GM19239 (cell line): ENCODE measurements around the gene TTC34.

ENCODE experiments used
- DNase-seq: peaks from one replicate; pipeline ENCODE4 v3.0.0; 2011; ENCODE audit warnings: low spot score; ENCODE audit not compliant: insufficient read length
- FAIRE-seq: peaks from 2 replicates; lab custom pipeline; 2011; peaks lifted over from hg19 to GRCh38; lab: Jason Lieb, UNC

Gene TTC34

DNA sequence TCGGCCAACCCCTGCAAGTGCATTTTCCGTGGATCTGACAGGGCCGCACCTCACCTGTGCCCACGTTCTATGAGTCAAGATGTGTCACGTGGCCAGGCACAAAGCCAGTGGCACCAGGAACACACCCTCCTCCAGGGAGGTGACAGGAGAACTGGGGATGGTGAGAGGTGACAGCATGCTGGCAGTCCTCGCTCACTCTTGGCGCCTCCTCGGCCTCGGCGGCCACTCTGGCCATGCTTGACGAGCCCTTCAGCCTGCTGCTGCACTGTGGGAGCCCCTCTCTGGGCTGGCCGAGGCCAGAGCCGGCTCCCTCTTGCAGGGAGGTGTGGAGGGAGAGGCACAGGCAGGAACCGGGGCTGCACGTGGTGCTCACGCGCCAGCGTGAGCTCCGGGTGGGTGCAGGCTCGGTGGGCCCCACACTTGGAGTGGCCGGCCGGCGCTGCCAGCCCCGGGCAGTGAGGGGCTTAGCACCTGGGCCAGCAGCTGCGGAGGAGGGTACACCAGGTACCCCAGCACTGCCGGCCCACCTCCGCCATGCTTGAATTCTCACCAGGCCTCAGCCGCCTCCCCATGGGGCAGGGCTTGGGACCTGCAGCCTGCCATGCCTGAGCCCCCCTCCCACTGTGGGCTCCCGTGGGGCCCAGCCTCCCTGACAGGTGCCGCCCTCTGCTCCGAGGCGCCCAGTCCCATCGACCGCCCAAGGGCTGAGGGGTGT lies 11.6 kb upstream of the TTC34 start:
- DNase-seq: no peak

DNA sequence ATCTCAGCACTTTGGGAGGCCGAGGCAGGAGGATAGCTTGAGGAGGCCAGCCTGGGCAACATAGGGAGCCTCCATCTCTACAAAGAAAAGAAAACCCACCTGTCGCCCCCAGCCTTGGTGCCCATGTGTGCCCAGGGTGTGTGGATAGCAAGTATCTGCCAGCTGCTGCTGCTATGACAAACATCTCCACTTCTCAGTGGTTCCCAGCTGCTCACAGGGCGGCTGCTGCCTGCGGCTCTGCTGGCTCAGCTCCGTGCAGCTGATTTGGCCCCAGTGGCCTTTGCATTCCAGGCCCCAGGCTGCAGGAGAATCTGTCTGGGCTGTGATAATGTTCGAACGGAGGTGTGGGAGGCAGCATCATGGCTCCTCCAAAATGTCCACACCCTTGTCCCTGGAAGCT lies 10.6 kb upstream of the TTC34 start:
- DNase-seq (no peak), FAIRE-seq (no peak)

More for the DNA sequence above, 11.6 kb upstream of the TTC34 start:
- no peak for FAIRE-seq

DNA sequence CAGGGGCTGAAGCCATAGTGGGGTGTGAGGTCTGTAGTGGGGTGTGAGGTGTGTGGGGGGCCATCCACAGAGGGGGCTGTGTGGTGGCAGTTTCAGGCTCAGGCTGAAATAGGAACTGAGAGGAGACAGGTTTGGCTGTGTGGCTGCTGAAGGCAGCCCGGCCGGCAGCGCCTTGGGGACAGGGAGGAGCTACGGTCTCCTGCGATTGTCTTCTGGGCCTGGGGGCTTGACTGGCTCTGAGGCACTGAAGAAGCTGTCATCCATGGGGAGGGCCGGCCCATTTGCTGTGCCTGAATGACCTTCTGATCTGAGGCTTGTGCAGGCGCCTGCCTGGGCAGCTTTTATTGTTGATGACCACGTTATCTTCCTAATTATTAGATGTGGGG lies 10.0 kb upstream of the TTC34 start:
- DNase-seq: no peak
- no peak for FAIRE-seq

DNA sequence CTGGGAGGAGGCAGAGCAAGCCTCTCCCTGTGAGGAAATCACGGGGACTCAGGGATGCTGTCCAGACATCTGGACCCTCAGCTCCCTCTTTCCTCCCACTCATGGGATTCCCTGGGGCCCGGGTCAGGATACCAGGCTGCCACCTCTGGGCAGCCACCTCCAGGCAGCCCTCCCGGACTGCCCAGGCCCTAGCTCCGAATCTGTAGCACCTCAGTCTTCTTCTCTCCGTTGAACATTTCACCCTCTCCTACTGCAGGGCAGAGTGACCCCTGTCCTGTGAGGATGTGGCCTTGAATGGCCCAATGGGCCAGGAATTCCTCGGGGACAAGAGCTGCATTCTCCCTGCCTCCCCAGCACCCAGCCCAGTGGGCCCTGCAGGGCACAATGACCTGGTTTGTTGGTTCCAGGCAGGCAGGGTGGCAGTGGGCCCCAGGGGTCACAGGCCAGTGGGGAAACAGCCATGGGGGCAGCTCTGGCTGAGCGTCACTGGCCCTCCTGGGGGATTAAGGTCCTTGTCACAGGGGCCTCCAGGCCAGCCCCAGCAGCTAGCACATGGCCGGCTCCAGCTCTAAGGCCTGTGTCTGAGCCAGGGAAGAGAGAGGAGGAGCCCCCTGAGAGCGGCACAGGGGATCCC lies 9.5 kb upstream of the TTC34 start:
- no peak for FAIRE-seq
- no peak for DNase-seq

DNA sequence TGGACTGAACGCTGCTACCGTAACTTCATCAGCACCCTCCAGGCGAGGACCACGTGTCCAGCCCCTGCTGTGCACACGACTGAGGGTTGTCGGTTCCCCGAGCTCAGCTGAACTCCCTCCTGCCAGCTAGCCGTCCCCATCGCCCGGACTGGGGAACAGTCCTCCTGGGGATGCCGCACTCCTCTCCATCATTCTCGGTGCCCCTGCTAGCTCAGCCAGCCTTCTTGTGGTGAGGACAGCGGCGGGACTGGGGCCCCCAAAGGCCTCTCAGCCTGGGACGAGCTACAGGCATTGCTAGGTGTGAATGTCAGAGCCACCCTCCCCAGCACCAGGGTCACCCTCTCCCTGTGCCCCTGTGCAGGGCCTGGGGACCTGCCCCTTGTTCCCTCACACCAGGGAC lies 8.8 kb upstream of the TTC34 start:
- no peak for FAIRE-seq
- no peak for DNase-seq

DNA sequence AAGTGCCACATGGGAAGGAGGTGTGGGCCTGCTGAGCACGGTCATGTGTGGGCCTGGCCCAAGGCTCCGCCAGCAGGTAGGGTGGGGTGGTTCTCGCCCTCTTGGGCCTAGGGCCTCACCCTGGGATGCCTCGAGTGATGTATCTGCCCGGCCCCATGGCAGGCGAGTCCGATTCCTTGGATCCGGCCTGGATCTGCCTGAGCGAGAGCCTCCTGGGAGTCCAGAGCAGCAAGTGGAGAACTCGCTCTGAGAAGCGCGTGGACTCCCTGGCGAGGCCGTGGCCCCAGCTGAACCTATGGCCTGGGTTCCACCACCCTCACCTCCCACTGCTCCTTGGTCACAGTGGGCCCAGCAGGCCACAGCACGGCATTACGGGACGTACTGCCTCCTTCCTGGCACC lies 8.2 kb upstream of the TTC34 start:
- no peak for FAIRE-seq

DNA sequence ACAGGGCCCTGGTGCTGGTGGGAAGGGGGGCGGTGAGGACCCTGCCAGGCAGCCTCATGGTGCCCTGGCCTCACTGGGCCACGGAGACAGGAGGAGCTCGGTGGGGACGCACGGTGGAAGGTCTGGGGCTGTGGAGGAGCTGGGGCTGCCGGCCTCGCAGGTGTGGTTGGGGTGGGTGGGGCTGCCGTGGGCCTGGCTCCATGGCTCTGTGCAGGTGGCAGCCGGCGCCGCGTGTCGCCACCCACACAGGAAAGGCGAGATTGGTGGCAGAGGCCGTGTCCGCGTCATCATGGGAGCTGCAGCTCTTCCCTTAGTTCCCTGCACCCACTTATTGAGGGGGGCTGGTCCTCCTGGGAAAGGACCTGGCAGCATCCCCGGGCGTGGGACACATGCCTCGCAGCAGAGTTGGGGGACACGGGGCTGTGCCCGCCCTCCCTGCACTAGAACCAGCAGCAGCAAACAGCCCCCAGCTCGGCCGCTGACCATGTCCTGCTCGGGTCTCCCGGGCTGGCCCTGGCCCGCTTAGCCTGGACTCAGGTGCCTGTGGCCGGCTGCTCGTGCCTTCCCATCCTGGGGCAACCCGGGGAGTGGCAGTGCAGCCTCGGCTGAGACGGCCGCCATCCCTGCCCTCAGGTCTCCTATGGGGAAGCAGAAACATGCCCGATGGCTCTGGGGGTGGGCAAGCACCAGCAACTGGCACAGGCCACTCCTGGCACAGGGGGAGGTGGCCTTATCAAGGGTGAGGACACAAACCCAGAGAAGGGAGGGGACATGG lies 7.5 kb upstream of the TTC34 start:
- DNase-seq (no peak), FAIRE-seq (no peak)

More for the DNA sequence above, 8.2 kb upstream of the TTC34 start:
- DNase-seq: no peak

DNA sequence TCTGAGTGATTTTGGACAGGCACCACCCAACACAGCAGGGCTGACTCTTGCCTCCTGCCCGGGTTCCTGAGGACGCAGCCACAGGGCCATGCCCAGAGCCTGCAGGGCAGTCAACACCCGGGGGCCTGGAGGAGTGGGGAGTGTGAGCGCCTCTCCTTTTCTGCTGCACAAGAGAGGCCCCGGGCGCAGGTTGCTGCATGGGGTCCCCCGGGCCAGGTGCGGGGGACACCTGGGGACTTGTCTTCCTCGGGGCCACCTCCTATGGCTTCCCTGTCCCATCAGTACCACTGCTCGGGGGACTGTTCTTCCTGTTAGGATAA lies 6.9 kb upstream of the TTC34 start:
- no peak for FAIRE-seq
- DNase-seq: no peak

DNA sequence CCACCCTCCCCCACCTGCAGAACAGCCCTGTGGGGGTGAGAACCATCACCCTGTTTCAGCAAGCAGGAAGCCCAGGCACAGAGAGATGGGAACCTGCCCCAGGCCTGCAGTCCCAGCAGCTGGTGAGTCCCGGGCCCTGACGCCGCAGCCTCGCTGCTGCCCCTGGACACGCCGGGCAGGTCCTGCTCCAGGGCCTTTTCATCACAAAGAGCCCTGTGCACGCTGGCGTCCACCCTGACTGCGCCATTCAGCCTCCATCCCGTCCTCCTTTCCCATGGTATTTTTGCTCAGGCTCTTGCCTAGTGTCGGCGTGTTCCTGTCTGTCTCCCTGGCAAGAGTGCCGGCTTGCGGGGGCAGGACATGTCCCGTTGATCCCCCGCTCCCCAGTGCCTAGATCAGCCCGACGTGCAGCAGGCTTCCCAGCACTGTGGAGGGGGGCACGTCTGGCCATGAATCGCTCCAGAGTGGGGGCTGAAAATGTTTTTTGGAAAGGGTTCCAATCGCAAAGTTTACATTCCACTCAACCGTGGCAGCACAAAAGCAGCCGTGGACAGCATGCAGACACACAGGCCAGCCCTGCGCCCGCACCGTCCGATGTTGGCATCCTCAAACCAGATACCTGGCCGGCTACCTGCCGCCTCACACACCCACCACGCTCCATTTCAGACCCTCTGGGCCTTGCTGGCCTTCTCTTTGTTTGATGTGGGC lies 6.3 kb upstream of the TTC34 start:
- FAIRE-seq: no peak
- no peak for DNase-seq

DNA sequence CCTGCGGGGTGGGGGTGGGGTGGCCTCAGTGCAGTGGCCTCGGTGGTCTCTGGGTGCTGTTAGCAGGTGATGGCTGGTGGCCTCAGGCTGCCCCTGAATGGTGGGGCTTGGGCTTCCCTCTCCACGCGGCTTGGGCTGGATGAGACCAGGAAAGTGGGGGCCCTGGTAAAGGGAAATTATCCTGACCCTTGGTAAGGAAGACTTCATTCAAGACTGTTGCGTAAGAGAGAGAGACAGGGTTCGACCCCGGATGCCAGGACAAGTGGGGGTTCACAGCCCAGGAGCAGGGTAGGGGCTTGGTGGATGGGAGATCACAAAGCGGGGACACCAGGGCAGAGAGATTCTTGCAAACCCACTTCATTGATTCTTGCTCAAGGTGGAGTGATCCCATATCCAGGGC lies 5.5 kb upstream of the TTC34 start:
- no peak for FAIRE-seq
- DNase-seq: no peak

DNA sequence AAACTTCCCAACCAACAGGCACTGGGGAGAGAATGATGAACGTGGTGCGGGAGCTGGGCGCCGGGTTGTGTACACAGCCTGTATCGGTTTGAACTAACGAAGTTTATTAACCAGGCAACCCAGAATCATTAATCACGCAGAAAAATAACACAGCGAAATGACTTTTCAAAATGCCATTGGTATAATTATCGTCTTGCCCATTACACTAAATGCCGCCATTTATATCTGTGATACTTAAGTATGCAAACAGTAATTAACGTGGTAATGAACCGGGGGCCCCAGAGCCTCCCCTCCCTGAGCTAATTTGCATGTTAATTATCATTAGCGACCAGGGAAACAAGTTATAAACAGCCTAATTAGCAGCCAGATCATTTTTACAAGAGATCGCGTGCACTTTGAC lies 5.1 kb upstream of the TTC34 start:
- FAIRE-seq (no peak), DNase-seq (no peak)

DNA sequence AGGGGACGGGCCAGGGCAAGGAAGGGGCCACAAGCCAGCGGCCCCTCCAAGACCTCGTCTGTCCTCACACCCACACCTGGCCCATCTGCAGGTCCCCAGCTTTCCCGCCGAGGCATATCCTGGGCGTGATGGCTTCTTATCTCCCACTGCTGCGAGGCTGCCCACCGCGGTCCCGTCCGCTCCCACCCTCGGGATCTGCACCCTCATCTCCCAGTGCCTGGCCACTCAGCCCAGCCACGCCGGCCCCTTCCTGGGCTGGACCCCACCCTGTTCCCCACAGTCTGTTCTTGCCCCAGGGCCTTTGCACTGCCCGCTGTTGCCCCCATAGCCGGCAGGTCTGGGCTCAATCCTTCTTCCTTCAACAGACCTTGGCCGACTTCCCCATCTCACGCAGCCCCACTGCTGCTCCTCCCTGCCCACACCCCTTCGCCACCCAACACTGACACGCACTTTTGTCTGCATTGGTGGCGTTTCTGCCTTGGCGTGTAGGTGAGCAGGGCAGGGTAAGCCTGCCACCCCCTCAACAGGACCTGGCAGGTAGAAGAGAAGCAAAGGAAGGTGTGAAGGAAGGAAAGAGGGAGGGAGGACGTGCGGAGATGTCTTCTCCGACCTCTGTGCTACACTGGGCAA lies 4.4 kb upstream of the TTC34 start:
- FAIRE-seq (no peak), DNase-seq (no peak)

DNA sequence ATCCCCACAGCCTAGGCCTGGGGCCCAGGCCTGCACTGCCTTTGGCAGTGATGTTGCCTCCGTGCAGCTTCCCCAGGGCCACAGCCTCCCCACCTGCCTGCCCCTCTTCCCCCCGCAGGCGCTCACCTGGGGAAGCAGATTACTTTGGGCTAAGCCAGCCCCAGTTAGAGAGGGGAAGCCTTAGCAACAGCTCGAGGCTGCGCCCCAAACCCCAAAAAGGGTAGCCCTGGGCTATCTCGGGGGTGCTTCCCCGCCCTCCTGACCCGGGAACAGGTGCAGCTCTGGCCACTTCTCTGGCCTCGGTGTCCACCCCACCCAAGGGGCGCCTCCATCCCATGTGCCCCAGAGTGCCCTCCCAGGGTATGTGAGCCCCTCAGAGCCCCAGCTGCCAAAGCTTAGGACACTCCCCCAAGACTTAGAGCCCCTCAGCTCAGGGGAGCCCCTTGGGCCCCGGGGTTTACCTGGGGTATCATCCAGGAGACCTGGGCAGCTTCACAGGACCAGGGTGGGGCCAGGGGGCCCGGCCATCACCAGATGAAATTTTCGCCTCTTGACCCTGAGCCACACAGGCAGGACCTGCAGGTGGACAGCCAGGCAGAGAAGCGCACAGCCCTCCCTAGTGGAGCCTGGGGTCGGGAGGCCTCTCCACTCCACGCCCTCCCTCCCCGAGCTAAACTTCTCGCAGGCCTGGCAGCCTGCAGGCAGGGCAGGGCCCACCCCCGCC lies 3.3 kb upstream of the TTC34 start:
- DNase-seq (no peak), FAIRE-seq (no peak)

DNA sequence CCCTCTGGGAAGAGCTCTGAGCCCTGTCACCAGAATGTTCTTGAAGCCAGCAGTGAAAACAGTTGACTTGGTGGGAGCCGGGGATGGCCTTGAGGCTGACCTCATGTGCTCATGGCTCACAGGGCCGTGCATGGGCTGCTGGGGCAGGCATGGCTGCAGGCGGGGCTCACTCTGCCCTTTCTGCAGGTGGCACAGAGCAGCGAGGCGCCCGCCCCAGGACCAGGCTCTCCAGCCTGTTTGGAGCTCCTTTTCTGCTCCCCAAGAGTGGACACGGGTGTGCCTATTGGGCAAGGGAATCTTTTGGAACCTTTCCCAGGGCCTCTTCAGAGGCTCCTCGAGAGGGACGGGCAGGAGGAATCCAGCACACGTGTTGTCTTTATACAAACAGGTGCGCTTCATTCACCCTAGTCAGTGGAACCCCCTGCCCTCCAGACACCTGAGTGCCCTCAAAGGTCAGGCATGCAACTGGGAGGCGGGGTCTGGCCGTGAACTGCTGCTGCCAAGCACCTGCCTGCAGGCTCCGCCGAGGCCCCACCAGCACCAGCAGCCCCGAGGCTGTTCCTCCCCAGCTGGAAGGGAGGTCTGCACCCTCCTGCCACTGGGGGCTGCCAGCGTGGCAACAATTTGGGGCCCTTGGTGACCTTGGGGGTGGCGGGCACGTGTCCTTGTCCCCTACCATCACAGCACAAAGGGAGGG lies 2.6 kb upstream of the TTC34 start:
- DNase-seq (no peak), FAIRE-seq (no peak)

DNA sequence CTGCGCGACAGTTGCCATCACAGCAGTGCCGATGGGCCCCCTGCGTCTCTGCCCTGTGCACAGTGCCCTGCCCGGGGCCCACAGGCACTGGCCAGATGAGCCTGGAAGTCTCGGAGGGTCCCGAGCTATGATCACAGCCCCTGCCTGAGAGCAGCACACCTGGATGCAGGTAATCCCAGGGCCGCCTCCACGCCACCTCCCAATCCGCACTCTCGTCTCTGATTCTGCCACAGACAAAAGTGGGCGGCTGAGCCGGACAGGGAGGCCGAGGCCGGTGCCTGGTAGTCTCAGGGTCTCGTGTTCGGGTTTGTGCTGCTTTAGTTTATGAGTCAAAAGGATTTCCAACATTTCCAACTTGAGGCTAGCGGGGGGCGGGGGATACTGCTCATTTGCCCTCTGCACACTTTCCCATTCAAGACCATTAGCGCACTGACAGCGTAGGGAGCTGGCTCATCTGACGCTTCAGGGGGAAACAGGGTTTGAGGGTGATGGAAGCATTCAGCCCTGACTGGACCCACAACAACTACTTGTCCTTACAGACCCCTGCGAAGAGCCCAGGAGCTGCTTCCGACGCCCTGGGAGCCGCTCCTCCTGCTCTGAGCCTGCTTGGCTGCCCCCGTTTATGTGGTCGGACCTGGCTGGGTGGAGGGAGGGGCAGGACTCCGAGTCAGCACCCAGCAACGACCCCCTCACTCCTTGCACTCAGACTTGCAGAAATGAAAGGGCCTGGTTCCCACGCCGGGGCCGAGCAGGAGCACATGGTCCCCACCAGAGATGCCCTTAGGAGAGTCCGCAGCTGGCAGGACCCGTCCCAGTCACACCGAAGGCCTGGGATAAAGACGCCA lies 1.8 kb upstream of the TTC34 start:
- FAIRE-seq: no peak
- DNase-seq: no peak

DNA sequence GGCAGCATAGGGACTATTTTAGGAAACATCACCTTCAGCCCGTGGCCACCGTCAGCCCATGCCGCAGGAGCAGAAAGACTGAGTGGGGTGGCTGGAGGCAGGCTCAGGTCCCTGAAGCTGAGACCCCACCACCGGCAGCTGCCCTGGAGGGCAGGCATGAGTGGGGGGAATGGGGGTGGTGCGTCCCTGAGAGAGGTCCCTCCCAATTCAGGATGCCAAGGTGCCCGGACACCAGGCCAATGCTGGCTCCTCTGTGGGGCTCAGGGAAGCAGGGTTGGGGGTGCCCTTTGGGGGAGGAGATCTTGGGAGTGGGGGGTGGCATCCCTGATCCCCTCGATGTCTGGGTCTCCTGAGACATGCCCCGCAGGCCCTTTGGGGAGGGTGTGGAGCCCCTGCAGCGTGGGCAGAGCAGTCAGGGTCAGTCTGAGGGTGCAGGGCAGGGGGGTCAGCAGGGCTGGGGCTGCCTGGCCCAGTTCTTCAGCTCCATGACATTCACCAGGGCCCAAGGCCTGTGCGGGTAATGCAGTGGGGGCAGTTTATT lies 998 bp upstream of the TTC34 start:
- no peak for DNase-seq
- no peak for FAIRE-seq

DNA sequence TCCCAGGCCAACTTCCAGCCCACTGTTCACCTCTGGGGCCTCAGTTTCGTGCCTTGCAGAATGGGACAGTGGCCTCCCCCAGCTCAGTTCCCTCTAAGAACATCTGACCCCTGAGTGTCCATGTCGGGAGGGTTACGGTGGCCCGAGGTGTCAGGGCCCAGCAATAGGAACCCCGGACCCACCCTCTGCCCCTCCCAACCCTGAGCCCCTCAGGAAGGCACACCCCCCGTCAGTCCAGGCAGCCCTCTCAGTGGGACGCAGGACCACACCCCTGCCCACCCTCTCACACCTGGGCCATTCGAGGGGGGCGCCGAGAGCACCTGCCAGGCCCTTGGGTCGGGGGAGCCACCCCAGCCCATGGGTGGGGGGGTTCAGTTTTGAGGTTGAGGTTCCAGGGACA lies 447 bp downstream of the TTC34 start:
- no peak for DNase-seq
- no peak for FAIRE-seq

DNA sequence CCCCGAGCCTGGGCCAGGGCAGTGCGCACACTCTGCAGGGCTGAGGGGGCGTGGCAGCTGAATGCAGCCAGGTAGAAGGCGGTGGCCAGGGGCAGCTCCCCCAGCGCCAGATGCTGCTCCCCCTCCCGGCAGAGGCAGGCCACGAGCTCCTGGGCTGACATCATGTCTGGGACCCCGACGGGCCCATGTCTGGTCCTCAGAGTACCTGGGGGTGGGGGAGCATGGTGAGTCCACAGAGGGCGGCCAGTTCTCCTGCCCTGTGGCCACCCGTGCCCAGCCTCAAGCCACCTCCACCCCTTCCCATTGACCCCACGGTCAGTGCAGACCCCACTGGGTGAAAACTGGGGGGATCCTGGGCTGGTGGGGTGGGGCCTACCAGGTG lies 838 bp downstream of the TTC34 start:
- FAIRE-seq (no peak), DNase-seq (no peak)
